NCI-H2107 treated with DMSO at 0.1 percent for 48 hours (cell line): ENCODE results near the gene NOL12.

ENCODE experiments used
- DNase-seq: peaks from one replicate; lab custom pipeline; 2025; ENCODE audit not compliant: unreplicated experiment; lab: John Stamatoyannopoulos, UW

The NOL12 gene

GRCh38 chr22:37659066-37659896 lies 26.9 kb upstream of the NOL12 start:
- DNase-seq: no peak

GRCh38 chr22:37659897-37660708 lies 26.0 kb upstream of the NOL12 start:
- no peak for DNase-seq

GRCh38 chr22:37660709-37661045 lies 25.5 kb upstream of the NOL12 start:
- DNase-seq: no peak

- DNase-seq: peak; percentile 18
Measured at GRCh38 chr22:37661160-37661924, 24.8 kb upstream of the NOL12 start.

- no peak for DNase-seq
Measured at GRCh38 chr22:37662039-37662438, 24.1 kb upstream of the NOL12 start.

DNA sequence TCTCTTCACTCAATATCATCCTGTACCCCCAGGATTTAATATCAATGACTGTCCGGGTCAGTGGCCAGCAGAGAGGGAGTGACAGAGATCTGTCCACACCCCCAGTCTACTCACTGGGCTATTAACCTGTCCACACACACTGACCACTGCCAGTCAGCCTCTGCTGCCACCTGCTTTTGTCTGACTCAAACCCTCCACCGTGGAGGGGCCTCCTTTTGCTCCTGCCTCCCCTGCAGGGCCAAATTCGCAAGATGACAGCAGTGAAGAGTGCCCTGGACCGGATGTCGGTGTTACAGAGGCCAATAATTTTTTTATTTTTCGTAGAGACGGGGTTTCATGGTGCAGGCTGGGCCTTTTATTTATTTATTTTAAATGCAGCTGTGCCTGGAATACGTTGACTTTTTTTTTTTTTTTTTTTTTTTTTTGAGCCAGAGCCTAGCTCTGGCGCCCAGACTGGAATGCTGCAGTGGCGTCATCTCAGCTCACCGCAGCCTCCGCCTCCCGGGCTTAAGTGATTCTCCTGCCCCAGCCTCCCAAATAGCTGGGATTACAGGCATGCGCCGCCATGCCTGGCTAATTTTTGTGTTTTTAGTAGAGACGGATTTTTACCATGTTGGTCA lies 22.5 kb upstream of the NOL12 start:
- no peak for DNase-seq

DNA sequence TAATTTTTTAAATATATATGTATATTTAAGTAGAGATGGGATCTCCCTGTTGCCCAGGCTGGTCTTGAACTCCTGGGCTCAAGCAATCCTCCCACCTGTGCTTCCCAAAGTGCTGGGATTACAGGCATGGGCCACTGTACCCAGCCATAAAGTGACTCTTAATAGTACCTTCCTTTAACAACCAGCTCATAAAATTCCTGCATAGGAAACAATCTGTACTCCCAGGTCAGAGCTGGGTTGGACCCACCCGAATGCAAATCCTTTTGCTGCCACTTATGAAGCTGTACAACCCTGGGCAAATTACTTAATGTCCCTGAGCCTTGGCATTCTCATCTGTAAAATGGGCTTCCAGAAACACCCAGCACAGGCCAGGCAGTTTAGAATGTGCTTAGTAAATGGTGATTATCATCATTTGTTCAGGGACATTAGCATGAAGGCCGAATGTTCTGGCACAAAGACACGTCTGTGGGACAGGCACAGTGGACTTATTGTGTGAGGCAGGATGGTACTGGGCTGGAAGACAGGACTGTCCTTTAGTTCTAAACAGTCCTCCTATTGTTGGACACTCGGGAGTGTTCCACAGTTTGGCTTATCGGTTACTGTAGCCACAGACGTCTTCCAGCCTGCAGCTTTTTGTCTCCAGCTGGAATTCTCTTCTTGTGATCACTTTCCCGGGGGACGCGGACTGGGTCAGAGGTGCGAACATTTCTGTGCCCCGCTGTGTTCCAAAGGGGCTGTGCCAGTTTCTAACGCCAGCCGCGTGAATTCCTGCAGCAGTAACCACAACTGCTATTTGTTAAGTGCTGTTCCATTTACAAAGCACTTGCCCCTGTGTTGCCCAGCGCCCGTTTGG lies 21.7 kb upstream of the NOL12 start:
- no peak for DNase-seq

DNA sequence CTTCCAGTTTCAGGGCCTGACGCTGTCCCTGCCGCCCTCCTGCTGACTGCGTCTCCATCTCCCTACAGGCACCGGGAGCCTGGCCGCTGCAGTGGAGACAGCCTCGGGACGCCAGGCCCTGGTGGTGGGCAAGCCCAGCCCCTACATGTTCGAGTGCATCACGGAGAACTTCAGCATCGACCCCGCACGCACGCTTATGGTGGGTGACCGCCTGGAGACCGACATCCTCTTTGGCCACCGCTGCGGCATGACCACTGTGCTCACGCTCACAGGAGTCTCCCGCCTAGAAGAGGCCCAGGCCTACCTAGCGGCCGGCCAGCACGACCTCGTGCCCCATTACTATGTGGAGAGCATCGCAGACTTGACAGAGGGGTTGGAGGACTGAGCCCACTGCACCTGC lies 20.7 kb upstream of the NOL12 start:
- no peak for DNase-seq

DNA sequence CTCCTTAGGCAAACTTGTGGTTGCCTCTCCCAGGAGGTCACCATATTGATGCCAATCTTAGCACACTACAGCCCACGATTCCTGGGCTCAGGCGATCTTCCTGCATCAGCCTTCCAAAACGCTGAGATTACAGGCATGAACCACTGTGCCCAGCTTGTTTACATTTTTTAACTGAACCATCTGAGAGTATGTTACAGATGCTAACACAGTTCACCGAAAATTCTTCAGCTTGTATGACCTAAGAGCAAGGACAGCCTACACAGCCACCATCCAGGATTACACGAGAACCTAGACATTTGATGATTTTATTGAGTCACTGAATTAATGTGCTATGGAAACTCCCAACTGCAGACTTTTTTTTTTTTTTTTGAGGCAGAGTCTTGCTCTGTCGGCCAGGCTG lies 16.6 kb upstream of the NOL12 start:
- no peak for DNase-seq

DNA sequence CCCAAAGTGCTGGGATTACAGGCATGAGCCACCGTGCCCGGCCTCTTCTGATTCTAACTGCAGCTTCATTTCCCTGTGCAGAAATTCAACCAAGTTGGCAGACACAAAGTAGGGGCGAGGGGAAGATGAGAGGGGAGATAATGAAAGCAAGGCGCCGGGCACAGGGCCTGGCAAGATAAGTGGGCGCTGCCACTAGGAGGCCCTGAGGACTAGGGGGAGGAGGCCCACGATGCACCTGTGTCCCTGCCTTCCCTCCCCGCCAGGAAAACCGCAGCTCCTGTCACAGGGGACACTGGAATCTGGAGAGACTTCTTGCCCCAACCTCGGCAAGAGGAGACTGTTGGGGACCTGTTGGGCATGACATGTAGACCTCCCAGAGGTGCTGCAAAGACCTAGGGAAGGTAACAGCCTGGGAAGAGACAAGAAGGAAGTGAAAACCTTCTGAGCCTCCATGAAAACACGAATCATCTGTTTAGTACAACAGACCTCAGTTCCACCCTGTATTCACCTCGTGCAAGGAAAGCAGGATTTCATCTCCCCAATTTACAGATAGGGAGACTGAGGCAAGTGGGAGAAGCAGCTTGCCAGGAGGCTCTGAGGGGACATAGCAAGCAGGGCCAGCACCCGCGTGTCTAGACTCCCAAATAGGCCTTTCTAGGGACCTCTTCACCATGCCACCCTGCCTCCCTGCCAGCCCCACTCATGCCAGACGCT lies 13.8 kb upstream of the NOL12 start:
- no peak for DNase-seq

- DNase-seq: no peak
Measured at GRCh38 chr22:37672920-37673455, 13.2 kb upstream of the NOL12 start.

- DNase-seq: no peak
Measured at GRCh38 chr22:37674248-37674647, 11.9 kb upstream of the NOL12 start.

DNA sequence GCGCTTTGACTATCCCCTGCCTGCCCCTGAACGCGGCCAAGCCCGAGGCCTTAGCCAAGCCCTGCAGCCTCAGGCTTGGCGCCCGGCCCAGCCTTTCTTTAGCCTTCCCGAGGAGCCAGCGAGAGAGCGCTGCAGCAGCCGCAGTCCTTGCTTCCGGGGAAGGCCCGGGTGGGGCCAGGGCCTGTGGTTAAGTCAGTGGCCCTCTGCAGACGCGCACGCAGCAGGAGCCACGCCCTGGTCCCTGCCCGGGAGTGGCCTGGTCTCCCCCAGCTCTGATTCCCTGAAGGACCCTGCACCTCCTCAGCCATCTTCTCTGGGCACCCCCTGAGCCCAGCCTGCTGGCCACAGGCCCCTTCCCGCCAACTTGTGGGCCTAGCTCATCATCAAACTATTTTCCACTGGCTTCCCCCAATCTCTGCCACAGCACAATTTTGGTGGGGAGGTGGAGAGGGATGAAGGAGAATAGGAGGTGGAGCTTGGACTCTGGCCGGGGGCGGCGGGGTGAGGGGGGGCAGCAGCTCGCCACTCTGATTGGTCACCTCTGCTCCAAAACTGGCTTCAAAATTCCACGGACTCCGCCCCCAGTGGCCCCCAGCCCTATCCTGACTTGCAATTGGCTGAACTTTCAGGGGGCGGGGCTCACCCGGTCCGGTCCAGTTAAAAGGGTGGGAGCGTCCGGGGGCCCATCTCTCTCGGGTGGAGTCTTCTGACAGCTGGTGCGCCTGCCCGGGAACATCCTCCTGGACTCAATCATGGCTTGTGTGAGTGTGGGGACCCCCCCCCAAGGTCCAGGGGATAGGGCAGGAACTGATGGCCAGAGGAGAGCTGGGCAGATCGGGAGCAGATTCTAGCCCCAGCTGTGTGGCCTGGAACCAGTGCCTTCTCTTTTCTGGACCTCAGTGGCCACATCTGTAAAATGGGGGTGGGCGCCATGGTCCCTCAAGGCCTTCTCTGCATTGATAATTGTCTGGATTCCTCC lies 10.9 kb upstream of the NOL12 start, which contains the start of gene LGALS1:
Gene LGALS1, plus strand, starts transcription at position 686 of the 979 bp plus-strand sequence. Its CDS starts 67 bp downstream, at position 753.
- no peak for DNase-seq

DNA sequence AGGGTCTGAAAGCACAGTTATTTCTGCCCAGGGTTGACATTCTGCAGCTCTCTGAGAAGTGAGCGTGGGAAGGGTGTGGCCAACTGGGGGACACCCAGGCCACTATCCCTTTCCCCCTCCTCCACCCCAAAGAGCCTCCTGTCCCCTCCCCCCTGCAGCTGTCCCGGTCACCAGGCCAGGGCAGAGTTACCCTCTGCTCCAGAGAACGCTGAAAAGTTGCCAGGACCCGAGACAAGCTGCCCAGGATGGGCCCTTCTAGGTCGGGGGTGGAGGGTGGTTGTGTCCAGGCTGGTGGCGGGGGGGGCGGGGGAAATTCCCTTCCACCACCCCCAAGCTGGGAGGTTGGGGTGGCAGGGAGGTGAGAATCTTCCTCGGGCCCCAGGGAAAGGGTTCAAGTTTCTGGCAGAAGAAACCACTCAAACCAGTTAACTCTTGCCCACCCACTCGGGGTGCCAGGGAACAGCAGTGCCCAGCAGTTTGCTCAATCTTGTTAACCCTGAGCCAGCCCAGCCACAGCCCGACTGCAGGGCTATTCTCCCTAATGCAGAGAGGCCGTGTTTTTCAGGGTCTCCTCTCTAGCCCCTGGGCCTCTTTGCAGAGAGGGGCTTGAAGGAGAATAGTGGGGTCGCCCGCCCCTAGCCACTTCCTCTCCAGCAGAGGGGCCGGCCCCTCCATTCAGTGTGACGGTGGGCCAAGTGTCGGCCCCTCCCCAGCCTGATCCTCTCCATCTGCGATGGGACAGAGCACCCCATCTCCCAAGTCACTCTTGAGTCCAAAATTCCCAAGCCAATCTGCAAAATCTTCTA lies 10.0 kb upstream of the NOL12 start:
- no peak for DNase-seq

DNA sequence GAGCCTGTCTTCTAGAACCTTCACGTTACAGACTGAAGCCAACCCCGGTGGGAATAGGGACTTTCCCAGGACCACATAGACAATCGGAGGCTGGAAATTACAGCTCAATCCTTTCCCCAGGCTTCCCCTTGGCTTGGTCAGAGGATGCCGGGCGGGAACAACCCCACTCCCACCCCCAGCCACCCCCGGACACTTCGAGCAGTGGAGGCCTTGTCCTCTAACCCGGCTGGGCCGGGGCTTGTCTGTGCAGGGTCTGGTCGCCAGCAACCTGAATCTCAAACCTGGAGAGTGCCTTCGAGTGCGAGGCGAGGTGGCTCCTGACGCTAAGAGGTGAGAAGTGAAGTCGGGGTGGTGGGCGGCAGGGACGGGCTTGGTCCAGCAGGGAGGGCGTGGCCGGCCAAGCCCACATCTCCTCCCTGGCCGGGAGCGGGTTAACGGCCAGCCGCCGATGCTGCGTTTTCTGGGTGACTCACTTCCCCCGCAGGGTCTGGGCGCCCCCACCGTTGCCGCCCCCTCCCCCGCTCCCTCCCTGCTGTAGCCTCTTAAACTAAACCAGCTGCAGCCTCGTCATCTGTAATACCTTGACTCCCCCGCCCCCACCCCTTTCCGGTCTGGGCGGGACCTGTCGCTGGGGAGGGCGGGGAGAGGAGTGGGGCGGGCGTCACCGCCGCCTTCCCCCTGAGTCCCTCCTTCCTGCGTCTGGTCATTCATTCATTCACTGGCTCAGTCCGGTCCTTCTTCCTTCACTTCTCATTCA lies 9.2 kb upstream of the NOL12 start:
- DNase-seq: no peak

DNA sequence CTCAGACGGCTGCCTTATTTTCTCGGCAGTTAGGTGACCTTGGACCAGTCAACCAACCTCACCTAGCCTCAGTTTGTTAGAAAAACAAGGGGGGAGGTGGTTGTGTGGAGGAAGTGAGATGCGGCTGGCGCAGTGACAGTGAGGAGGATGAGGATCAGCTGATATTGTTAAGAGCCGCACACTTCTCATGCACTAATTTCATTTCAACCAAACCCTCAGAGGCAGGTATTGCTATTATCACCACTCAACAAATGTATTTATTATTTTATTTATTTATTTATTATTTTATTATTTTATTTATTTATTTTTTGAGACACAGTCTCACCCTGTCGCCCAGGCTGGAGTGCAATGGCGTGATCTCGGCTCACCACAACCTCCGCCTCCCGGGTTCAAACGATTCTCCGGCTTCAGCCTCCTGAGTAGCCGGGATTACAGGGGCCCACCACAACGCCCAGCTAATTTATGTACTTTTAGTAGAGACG lies 8.6 kb upstream of the NOL12 start:
- DNase-seq: no peak
